MM.1S (cell line): ENCODE results near the gene KEAP1.

Experiments used
- EZH2 ChIP-seq: fragments of 300-600 bp; sonication (generic); optimal IDR thresholded peaks from 2 replicates; pipeline ENCODE3; 2017; ENCODE audit warnings: low read depth, mild to moderate bottlenecking, antibody characterized with exemption, low read length, mixed read lengths
- EZH2phosphoT487 ChIP-seq: fragments of 300-600 bp; sonication (generic); IDR thresholded peaks from 2 replicates; pipeline ENCODE4 v1.6.1; 2018; ENCODE audit warnings: antibody characterized with exemption, low read length
- TF ChIP-seq, protein P1 (sequence below): fragments of 300-600 bp; sonication (generic); IDR thresholded peaks from 2 replicates; pipeline ENCODE4 v1.5.1; 2016; ENCODE audit warnings: antibody characterized with exemption, low read length, mixed read lengths

- TF ChIP-seq, protein P1, sequence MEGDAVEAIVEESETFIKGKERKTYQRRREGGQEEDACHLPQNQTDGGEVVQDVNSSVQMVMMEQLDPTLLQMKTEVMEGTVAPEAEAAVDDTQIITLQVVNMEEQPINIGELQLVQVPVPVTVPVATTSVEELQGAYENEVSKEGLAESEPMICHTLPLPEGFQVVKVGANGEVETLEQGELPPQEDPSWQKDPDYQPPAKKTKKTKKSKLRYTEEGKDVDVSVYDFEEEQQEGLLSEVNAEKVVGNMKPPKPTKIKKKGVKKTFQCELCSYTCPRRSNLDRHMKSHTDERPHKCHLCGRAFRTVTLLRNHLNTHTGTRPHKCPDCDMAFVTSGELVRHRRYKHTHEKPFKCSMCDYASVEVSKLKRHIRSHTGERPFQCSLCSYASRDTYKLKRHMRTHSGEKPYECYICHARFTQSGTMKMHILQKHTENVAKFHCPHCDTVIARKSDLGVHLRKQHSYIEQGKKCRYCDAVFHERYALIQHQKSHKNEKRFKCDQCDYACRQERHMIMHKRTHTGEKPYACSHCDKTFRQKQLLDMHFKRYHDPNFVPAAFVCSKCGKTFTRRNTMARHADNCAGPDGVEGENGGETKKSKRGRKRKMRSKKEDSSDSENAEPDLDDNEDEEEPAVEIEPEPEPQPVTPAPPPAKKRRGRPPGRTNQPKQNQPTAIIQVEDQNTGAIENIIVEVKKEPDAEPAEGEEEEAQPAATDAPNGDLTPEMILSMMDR = no peak
- TF ChIP-seq EZH2 (no peak), EZH2phosphoT487 (no peak)
These were observed 35.2 kb upstream of the KEAP1 start for GRCh38 chr19:10538204-10538983.
